ENCODE measurements around the gene RPTN.
A peak's percentile ranks its signal among the peaks of the same experiment; 100 is the strongest.
"Not testable (repeated sequence)": the region's sequence is repeated elsewhere in the genome, so short reads cannot be mapped to it uniquely, and the experiment has no call there.

Gene RPTN

GRCh38 chr1:152165286-152166077, 6.5 kb upstream of the RPTN start:
- no peak for DNase-seq (ENCODE audit: low spot score)

- no peak for DNase-seq (ENCODE audit: low spot score)
Observed at GRCh38 chr1:152164517-152165136, 5.6 kb upstream of the RPTN start.

- DNase-seq (ENCODE audit: low spot score): peak; percentile 50
Observed at GRCh38 chr1:152162792-152163463, 3.9 kb upstream of the RPTN start.

DNA sequence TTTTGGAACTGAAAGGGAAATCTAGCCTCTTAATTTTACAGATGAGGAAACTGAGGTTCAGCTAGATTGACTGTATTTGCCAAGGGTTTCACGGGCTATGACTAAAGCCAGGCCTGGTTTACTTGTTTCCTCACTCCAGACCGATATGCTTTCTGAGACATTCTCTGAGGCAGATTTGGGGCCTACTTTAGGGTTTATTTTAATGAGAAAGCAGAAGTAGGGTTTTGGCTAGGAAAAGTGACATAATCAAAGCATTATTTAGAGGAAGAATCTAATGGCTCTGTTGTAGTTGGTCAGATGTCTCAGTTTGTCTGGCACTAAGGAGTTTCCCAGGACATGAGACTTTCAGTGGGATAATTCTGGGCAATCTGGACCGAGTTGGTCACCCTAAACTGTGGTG, 1.5 kb upstream of the RPTN start:
- DNase-seq (ENCODE audit: low spot score): no peak

GRCh38 chr1:152153996-152154395, 5.0 kb downstream of the RPTN start:
- DNase-seq (ENCODE audit: low spot score): no peak

GRCh38 chr1:152151646-152152045, 7.4 kb downstream of the RPTN start:
- DNase-seq (ENCODE audit: low spot score): no peak

DNA sequence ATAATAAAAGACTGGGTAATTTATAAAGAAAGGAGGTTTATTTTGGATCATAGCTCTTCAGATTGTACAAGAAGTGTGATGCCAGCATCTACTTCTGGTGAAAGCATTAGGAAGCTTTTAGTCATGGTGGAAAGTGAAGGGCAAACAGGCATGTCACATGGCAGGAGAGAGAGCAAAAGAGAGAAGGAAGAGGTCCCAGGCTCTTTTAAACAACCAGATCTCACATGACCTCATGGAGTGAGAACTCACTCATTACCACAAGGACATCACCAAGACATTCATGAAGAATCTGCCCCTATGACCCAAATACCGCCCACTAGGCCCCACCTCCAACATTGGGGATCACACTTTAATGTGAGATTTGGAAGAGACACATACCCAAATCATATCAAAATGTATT, 10.0 kb downstream of the RPTN start:
- DNase-seq (ENCODE audit: low spot score): no peak

DNA sequence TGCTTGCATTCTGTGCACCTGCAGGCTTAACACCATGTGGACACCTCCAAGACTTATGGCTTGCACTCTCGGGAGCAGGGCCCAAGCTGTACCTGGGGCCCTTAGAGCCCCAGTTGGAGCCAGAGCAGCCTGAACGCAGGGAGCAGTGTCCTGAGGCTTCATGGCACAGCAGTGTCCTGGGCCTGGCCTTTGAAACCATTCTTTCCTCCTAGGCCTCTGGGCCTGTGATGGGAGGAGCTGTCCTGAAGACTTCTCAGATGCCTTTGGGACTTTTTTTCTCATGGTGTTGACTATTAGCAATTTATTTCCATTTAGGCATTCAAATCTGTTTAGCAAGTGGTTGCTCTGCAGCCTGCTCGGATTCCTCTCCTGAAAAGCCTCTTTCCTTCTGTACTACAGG, 11.0 kb downstream of the RPTN start:
- no peak for DNase-seq (ENCODE audit: low spot score)

- DNase-seq (ENCODE audit: low spot score): no peak
Observed at GRCh38 chr1:152145769-152146168, 13.3 kb downstream of the RPTN start.

DNA sequence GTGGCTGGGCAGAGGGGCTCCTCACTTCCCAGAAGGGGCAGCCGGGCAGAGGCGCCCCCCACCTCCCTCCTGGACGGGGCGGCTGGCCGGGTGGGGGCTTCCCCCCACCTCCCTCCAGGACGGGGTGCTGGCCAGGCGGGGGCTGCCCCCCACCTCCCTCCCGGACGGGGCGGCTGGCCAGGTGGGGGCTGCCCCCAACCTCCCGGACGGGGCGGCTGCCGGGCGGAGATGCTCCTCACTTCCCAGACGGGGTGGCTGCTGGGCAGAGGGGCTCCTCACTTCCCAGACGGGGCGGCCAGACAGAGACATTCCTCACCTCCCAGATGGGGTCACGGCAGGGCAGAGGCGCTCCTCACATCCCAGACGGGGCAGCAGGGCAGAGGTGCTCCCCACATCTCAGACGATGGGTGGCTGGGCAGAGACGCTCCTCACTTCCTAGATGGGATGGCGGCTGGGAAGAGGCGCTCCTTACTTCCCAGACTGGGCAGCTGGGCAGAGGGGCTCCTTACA, 14.3 kb downstream of the RPTN start:
- DNase-seq (ENCODE audit: low spot score): not testable (repeated sequence)

DNA sequence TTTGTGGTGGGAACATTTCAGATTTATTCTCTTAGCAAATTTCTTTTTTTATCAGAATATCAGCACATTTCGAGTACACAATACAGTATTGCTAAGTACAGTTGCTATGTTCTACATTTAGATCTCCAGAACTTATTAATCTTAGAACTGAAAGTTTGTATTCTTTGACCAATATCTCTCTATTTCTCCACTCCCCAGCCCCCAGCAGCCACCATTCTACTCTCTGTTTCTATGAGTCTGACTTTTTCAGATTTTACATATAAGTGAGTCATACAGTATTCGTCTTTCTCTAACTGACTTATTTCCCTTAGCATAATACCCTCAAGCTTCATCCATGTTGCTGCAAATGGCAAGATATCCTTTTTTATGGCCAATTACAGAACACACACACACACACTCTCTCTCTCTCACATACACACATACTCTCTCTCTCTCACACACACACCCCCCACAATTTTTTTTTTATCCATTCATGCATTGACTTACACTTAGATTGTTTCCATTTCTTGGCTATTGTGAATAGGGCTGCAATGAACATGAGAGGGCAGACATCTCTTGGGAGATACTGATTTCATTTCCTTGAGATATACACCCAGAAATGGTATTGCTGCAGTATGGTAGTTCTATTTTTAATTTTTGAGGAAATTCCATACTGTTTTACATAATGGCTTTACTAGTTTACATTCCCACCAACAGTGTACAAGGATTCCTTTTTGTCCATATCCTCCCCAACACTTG, 15.7 kb downstream of the RPTN start:
- DNase-seq (ENCODE audit: low spot score): no peak

DNA sequence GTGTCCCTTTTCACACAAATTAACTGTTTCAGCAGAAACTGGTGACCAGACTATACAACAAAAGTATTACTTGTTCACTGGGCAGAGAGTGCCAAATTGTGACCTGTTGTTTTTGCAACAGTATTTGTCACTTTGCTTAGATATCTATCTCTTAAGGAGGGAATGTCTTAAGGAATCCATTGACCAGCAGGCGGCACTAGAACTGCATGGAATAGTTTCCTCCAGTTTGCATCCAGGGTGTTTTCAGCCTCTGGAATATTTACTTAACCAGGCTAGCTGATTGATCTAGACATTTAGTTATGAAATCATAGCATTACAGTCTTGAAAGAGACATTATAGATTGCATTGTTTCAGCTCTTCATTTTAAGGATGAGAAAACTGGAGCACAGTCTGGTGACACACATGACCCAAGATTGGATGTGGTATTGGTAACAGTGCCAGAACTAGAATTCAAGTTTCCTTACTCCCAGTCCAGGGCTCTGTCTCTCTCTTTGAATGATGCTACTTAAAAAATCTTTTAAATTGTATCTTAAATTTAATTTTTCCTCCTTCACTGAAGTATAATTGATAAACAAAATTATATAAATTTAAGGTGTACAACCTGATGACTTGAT, 16.9 kb downstream of the RPTN start:
- DNase-seq (ENCODE audit: low spot score): peak; percentile 60

- no peak for DNase-seq (ENCODE audit: low spot score)
Observed at GRCh38 chr1:152137215-152137614, 21.8 kb downstream of the RPTN start.

DNA sequence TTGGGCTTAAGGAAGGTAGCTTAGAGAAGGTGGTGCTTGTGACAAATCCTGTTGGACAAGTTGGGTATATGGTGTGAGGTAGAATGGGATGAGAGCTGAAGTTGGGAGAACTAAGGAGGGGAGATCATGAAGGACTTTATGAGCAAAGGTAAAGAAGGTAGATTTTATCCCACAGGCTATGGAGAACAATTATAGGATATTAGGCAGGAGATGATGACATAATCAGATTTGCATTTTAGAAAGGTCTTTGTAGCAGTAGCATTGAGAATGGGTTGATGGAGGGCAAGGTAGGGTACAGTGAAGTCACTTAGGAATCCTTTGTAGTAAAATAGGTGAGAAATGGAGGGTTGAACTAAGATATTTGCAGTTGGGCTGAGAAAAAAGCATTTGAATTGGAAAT, 28.8 kb downstream of the RPTN start:
- no peak for DNase-seq (ENCODE audit: low spot score)

DNA sequence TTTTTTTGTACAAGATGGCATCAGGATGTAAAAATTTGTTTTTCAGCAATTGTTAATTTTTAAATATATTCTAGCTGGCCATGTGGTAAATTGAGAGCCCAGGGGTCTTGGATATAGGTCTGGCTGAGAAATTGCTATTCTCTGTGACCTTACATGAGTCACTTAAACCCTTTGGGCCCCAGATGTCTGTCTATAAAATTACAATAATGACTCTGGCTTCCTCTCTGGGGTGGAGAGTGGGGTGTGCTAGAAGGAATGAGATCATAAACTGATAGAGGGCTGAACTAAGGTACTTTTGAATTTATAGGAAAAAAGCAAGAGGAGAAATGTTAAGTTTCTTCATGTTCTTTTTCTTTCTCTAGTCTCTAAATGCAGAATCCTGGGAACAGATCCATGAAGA, 31.4 kb downstream of the RPTN start:
- DNase-seq (ENCODE audit: low spot score): no peak

GRCh38 chr1:152125834-152126443, 33.1 kb downstream of the RPTN start:
- no peak for DNase-seq (ENCODE audit: low spot score)

DNA sequence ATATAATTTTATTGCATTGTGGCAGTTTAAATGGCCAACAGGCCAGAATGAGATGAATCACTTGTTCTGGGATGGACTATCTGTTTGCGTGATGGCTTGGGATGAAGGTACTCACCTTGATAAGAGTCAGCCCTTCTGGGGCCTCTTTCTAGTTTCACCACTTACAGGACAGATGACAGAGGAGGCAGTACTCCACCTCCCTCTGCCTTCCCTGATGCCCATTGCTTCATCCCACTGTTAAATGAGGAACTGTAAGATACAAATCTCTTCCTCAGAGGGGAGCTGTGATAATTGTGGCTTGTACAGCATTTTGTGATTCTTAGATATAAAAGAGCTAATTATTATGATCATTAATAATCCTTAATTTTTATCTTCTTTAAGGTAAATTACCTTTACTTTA, 40.1 kb downstream of the RPTN start:
- no peak for DNase-seq (ENCODE audit: low spot score)

DNA sequence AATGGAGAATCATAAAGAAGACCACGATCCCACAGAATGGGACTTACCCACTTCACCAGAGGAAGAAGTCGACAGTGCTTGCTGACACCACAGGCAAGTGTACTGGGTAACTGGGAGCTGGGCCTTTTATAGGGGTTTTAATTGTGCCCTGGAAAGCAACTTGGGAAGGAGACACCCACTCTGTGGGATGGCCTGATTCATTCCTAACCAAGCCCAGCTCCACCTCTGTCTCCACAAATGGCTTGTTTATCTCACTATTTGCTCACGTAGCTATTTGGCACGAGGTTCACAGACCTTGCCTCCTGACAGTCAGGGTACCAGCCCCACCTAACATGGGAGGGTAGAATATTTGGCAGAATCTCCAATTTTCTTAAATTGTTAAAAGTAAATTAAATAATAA, 43.7 kb downstream of the RPTN start, which contains the start of gene TCHH:
TSS of gene TCHH (minus strand) at position 101 of the 400 bp plus-strand sequence. CDS start 1,364 bp downstream, outside the sequence.
- no peak for DNase-seq (ENCODE audit: low spot score)

GRCh38 chr1:152112885-152113432, 46.1 kb downstream of the RPTN start:
- DNase-seq (ENCODE audit: low spot score): no peak

DNA sequence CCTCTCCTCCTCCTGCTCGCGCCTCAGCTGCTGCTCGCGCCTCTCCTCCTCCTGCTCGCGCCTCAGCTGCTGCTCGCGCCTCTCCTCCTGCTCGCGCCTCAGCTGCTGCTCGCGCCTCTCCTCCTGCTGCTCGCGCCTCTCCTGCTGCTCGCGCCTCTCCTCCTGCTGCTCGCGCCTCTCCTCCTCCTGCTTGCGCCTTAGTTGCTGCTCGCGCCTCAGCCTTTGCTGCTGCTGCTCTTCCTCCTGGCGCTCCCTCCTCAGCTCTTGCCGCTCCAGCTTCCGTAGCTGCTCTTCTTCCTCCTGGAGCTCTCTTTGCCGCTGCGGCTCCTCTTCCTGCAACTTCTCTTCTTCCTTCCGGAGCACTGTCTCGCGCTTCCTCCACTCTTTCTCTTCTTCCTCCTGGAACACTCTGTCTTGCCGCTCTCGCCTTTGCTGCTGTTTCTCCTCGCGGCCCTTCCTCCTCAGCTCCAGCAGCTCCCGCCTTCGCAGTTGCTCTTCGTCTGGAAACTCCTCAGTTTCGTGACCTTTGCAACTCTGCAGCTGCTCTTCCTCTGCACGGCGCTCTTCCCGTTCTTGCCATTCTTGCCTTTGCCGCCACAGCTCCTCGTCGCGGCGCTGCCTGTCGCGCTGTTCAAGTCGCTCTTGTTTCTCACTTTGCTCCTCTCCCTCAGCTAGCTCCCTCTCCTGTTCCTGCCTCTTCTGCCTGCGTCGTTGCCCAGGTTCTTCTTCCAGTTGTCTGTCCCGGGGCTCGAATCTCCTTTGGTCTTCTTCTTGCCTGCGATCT, 46.7 kb downstream of the RPTN start:
- no peak for DNase-seq (ENCODE audit: low spot score)
